GM19455 (cell line): ENCODE data around the gene SPEN.
"Not testable (repeated sequence)": the region's sequence is repeated elsewhere in the genome, so short reads cannot be mapped to it uniquely, and the experiment has no call there.

Source experiments
- ATAC-seq: cut with Tn5 transposase; IDR thresholded peaks from one replicate; pipeline ENCODE4 v1.9.1; 2021; ENCODE audit not compliant: unreplicated experiment

Gene SPEN

GRCh38 chr1:15975805-15976680 lies 128.5 kb downstream of the SPEN start, which contains the start of gene ZBTB17:
TSS of gene ZBTB17 (minus strand) at chr1:15976101. CDS start at chr1:15948495, 27,606 bp downstream.
- ATAC-seq: peak; percentile 56

DNA sequence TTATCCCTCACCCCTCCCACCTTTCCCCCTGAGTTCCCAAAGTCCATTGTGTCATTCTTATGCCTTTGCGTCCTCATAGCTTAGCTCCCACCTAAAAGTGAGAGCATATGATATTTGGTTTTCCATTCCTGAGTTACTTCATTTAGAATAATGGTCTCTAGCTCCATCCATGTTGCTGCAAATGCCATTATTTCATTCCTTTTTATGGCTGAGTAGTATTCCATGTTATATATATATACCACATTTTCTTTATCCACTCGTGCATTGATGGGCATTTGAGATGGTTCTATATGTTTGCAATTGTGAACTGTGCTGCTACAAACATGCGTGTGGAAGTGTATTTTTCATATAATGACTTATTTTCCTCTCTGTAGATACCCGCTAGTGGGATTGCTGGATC lies 130.4 kb downstream of the SPEN start:
- ATAC-seq: not testable (repeated sequence)

DNA sequence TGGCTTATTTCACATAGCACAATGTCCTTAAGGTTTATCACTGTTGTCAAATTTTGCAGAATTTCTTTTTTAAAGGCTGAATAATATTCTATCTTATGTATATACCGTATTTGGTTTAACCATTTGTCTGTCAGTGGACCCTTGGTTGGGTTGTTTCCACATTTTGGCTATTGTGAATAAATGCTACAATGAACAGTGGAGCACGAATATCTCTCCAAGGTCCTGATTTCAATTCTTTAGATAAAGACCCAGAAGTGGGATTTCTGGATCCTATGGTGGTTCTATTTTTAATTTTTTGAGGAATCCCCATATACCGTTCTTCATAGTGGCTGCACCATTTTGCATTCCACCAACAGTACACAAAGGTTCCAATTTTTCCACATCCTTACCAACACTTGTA lies 134.2 kb downstream of the SPEN start:
- no peak for ATAC-seq

- ATAC-seq: no peak
Observed at GRCh38 chr1:15983275-15983674, 135.8 kb downstream of the SPEN start.

DNA sequence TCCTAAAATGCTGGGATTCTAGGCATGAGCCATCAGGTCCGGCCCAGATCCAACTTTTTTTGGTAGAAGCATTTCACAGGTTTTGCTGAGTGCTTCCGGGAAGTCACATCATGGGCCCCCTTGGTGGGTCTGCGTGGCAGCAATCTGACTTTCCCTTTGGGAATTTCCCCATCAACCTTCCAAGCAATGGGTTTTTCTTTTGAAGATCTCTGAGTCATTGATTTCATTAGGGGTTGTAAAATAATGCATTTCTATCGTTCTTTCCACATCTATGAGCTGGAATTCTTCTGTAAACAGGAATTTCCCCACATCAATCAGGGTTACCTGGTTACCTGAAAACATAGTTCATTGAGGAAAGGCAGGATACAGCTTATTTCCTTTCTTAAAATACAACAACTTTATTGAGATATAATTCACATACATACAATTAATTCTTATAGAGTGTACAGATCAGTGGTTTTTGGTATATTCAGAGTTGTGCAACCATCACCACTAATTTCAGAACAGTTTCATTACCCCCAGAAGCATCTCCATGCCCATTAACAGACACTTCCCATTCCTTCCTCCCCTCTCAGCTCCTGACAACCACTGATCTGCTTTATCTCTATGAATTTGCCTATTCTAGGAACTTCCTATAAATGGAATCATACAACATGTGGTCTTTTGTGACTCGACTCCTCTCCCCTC lies 138.2 kb downstream of the SPEN start:
- ATAC-seq: no peak

GRCh38 chr1:15988856-15989736 lies 141.6 kb downstream of the SPEN start:
- ATAC-seq: no peak

- no peak for ATAC-seq
Observed at GRCh38 chr1:15989776-15990175, 142.3 kb downstream of the SPEN start.
